Endothelial cell of umbilical vein (primary cell): ENCODE measurements around the gene UPP2. TPM values are rescaled to one million over a fixed set of nuclear protein-coding genes. Genes with fewer than 3 reads are reported as not detected.

ENCODE experiments used
- BruUV-seq: library from RNA; stranded (reverse); fragments of 400-500 nt; replicated peaks from 2 replicates; lab custom pipeline; 2021; lab: Mats Ljungman, UMichigan
- CTCF ChIA-PET: fragments of 300-600, 350-600 bp; sonication (Branson Sonifier 250); formaldehyde crosslinking; loops from one replicate; lab custom pipeline; 2021; ENCODE audit warnings: antibody characterized with exemption, inconsistent platforms; lab: Charles Lee
- POLR2A ChIA-PET: fragments of 300-600, 350-600 bp; sonication (Branson Sonifier 250); formaldehyde crosslinking; loops from one replicate; lab custom pipeline; 2021; ENCODE audit warnings: antibody characterized with exemption, inconsistent platforms; lab: Charles Lee
- DNase-seq: peaks from one replicate; pipeline ENCODE4 v3.0.0-alpha.2; 2011; ENCODE audit warnings: low read depth, low spot score
- FAIRE-seq: peaks from 2 replicates; lab custom pipeline; 2011; peaks lifted over from hg19 to GRCh38; lab: Jason Lieb, UNC
- H2AFZ ChIP-seq: 2 replicates; pipeline ENCODE4 v1.6.0; 2012; ENCODE audit warnings: low read depth, low read length, control low read depth, inconsistent platforms
- H3K27ac ChIP-seq: 2 replicates; pipeline ENCODE4 v1.5.1; 2011; ENCODE audit warnings: low read depth, mild to moderate bottlenecking, control low read depth, low read length, moderate library complexity; ENCODE audit not compliant: insufficient read depth
- H3K27me3 ChIP-seq, 2 experiments: 2 replicates each; pipeline versions ENCODE4 v1.6.0 to v1.6.1; 2011; ENCODE audit warnings: low read length in 2 of 2, mixed read lengths in 1 of 2; ENCODE audit not compliant: control insufficient read depth in 2 of 2, insufficient read depth in 2 of 2
- H3K36me3 ChIP-seq, 2 experiments: 2 replicates in 1 of 2; 3 replicates in 1 of 2; pipeline ENCODE4 v1.5.1; 2011; ENCODE audit warnings: low read length in 2 of 2, mild to moderate bottlenecking in 1 of 2, moderate library complexity in 1 of 2; ENCODE audit not compliant: control insufficient read depth in 2 of 2, insufficient read depth in 2 of 2; ENCODE audit errors: extremely low read depth in 1 of 2
- H3K4me1 ChIP-seq: 3 replicates; pipeline ENCODE4 v1.5.1; 2011; ENCODE audit warnings: mild to moderate bottlenecking, low read length; ENCODE audit not compliant: control insufficient read depth, insufficient read depth; ENCODE audit errors: extremely low read depth
- H3K4me2 ChIP-seq: 2 replicates; pipeline ENCODE4 v1.6.1; 2011; ENCODE audit warnings: low read length, control low read depth, mixed read lengths; ENCODE audit not compliant: insufficient read depth
- H3K4me3 ChIP-seq, 3 experiments: fragments of 200-600 bp in 1 of 3; sonication (generic), shearing (Covaris generic) in 1 of 3; replicated peaks in 1 of 3; 2 replicates each; pipeline ENCODE4 v1.5.1; 2011 to 2016; ENCODE audit warnings: control low read depth in 3 of 3, low read length in 3 of 3, mild to moderate bottlenecking in 2 of 3, inconsistent platforms in 1 of 3, low read depth in 1 of 3, moderate library complexity in 1 of 3; ENCODE audit not compliant: insufficient read depth in 1 of 3
- H3K79me2 ChIP-seq: 2 replicates; pipeline ENCODE4 v1.6.0; 2012; ENCODE audit warnings: low read length, inconsistent platforms; ENCODE audit not compliant: control insufficient read depth, insufficient read depth
- H3K9ac ChIP-seq: replicated peaks from 2 replicates; pipeline ENCODE3; 2011; ENCODE audit warnings: low read length, control low read depth; ENCODE audit not compliant: insufficient read depth; ENCODE audit errors: extremely low read depth
- H3K9me1 ChIP-seq: replicated peaks from 3 replicates; pipeline ENCODE4 v1.6.0; 2011; ENCODE audit warnings: mild to moderate bottlenecking, low read length; ENCODE audit not compliant: control insufficient read depth, insufficient read depth; ENCODE audit errors: extremely low read depth
- H3K9me3 ChIP-seq: replicated peaks from 2 replicates; pipeline ENCODE4 v1.5.1; 2012; ENCODE audit warnings: low read length, inconsistent platforms; ENCODE audit not compliant: control insufficient read depth, insufficient read depth
- H4K20me1 ChIP-seq: replicated peaks from 2 replicates; pipeline ENCODE3; 2011; ENCODE audit warnings: mild to moderate bottlenecking, low read length; ENCODE audit not compliant: control insufficient read depth, insufficient read depth; ENCODE audit errors: extremely low read depth
- EZH2 ChIP-seq: IDR thresholded peaks from 2 replicates; pipeline ENCODE4 v1.6.1; 2012; ENCODE audit warnings: borderline replicate concordance, low read depth, mild to moderate bottlenecking, moderate library complexity, low read length, inconsistent platforms; ENCODE audit not compliant: severe bottlenecking
- FOS ChIP-seq: IDR thresholded peaks from 2 replicates; pipeline ENCODE4 v1.6.1; 2011; ENCODE audit warnings: mild to moderate bottlenecking, low read length, moderate library complexity, borderline replicate concordance; ENCODE audit not compliant: insufficient read depth
- GATA2 ChIP-seq: IDR thresholded peaks from 2 replicates; pipeline ENCODE4 v1.7.0; 2011; ENCODE audit warnings: low read depth, mild to moderate bottlenecking, moderate library complexity, mixed read lengths, low read length; ENCODE audit not compliant: insufficient read length, insufficient read depth
- JUN ChIP-seq: IDR thresholded peaks from 2 replicates; pipeline ENCODE4 v1.6.1; 2011; ENCODE audit warnings: borderline replicate concordance, low read depth; ENCODE audit not compliant: insufficient read length, insufficient read depth
- MYC ChIP-seq: IDR thresholded peaks from one replicate; pipeline ENCODE4 v1.6.1; 2011; ENCODE audit warnings: mild to moderate bottlenecking, low read depth, low read length
- POLR2A ChIP-seq: IDR thresholded peaks from 2 replicates; pipeline ENCODE4 v1.6.1; 2012; ENCODE audit warnings: low read depth, mild to moderate bottlenecking, control low read depth, low read length
- POLR2AphosphoS5 ChIP-seq: IDR thresholded peaks from 2 replicates; pipeline ENCODE4 v1.6.1; 2012; ENCODE audit warnings: low read depth, mild to moderate bottlenecking, control low read depth, low read length, moderate library complexity; ENCODE audit not compliant: insufficient read depth
- dilution Hi-C: fragments of 300-500 bp; cut with MboI; formaldehyde crosslinking; loops from one replicate; pipeline ENCODE4 v1.15.0; 2019; ENCODE audit warnings: low sequenced_read_pairs; ENCODE audit not compliant: extremely low pct_ligation_motif_present
- intact Hi-C: fragments of 100-400 bp; cut with micrococcal nuclease; formaldehyde crosslinking; loops from one replicate; pipeline ENCODE4 v1.10.0; 2022
- polyA plus RNA-seq, 4 experiments: library from polyadenylated mRNA; depleted of rRNA in 3 of 4; stranded (reverse) in 3 of 4; unstranded in 1 of 4; fragments of >200 nt; gene quantifications; 2 replicates each; pipeline versions ENCODE4 v1.2.1 to v1.2.3, GENCODE V29; 2011 to 2012; ENCODE audit warnings: missing spikeins in 1 of 4
- total RNA-seq: library from RNA; stranded (reverse); gene quantifications from 2 replicates; pipeline ENCODE4 v1.2.3, GENCODE V29; 2021
- TF ChIP-seq, protein P1 (sequence below): IDR thresholded peaks from 2 replicates; pipeline ENCODE4 v1.6.1; 2011; ENCODE audit not compliant: insufficient read depth, insufficient read length

Gene UPP2
- total and polyA plus RNA-seq, 2 donors (not counting 3 experiments of a cell fraction or from before 2014, with no cell fraction given) = not detected

DNA sequence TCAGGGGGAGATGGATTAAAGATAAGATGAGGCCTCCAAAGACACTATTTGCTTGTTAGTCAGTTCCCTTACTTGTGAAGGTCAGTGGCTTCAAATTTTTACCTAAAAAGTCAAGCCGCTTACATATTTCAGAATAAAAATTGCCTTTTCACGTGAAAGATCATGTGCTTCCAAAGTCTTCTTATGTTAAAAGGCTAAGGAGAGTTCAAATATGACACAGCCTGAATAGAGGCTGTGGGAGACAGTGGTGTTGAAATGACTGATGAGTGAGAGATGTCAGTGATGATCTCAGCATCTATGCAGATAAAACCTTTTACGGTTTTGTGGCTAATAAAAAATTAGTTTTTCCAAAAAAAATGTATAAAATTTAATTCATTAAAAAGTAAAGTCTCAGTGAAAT lies 40.5 kb downstream of the UPP2 start:
- Histone ChIP-seq H2AFZ (no peak overlapping the region), H3K9me3 (no peaks in the 10 kb centered on the region), H3K9ac (no peak overlapping the region), H3K9me1 (no peaks in the 10 kb centered on the region), H3K36me3 (no peaks in the 10 kb centered on the region), H3K4me1 (no peaks in the 10 kb centered on the region), H3K4me2 (no peak overlapping the region), H3K79me2 (no peaks in the 10 kb centered on the region), H3K27me3 (peaks cover 1 to 4% of the 10 kb centered on the region in 2 experiments), H3K27ac (no peak overlapping the region), H3K4me3 (no peak overlapping the region), H4K20me1 (no peaks in the 10 kb centered on the region)
- ChIA-PET POLR2A (no interaction called here), CTCF (no interaction called here)
- dilution Hi-C loops (no loop called here), intact Hi-C loops (no loop called here)
- TF ChIP-seq GATA2 (no peak), MYC (no peak), FOS (no peak), POLR2AphosphoS5 (no peak), POLR2A (no peak)
- TF ChIP-seq, protein P1, sequence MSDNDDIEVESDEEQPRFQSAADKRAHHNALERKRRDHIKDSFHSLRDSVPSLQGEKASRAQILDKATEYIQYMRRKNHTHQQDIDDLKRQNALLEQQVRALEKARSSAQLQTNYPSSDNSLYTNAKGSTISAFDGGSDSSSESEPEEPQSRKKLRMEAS = no peak
- no peak for FAIRE-seq
- no peak for DNase-seq
- no TSS peak for BruUV-seq

DNA sequence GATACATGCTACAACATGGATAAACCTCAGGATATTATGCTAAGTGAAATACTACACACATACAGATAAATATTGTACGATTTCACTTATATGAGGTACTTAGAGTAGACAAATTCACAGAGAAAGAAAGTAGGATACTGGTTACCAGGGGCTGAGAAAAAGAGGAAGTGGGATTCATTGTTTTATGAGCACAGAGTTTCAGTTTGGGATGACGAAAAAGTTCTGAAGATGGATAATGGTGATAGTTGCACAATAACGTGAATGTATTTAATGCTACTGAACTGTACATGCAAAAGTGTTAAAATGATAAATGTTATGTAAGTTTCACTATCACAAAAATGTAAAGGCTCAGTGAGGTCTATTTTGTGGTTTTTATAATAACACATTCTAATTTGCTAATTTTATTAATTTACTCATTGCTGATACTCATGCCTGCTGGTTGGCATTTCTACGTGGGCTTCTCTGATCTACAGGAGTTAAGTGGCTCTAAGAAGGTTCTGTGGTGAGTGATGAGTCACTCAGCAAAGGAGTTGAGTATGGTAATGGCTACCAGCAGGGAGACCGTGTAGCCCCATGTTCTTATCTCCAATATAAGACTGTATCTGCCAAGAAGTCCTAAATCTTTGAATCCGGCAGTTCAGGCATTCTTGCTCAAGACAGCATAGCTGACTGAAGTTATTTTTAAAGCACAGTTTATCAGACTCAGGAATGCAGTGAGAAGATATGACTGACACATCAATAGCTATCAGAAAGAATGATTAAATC lies 41.1 kb downstream of the UPP2 start:
- H3K27ac ChIP-seq = no peak overlapping the region
- H3K9me3 ChIP-seq = no peaks in the 10 kb centered on the region
- H3K9me1 ChIP-seq = no peaks in the 10 kb centered on the region
- DNase-seq (no peak), FAIRE-seq (no peak)
- H2AFZ ChIP-seq = no peak overlapping the region
- H3K9ac ChIP-seq = no peak overlapping the region
- H3K4me1 ChIP-seq = no peaks in the 10 kb centered on the region
- TF ChIP-seq JUN (no peak), POLR2AphosphoS5 (no peak), FOS (no peak), MYC (no peak), POLR2A (no peak), GATA2 (no peak), EZH2 (no peak)
- TF ChIP-seq, protein P1 = no peak
- BruUV-seq = no TSS peak
- no peaks in the 10 kb centered on the region for H3K36me3 ChIP-seq
- no peaks in the 10 kb centered on the region for H4K20me1 ChIP-seq
- peaks cover 1 to 4% of the 10 kb centered on the region in 2 experiments for H3K27me3 ChIP-seq
- dilution Hi-C loops = no loop called here
- ChIA-PET POLR2A (no interaction called here), CTCF (no interaction called here)
- intact Hi-C loops = no loop called here
- no peaks in the 10 kb centered on the region for H3K79me2 ChIP-seq
- no peak overlapping the region for H3K4me2 ChIP-seq
- H3K4me3 ChIP-seq = no peak overlapping the region
